Effector CD8-positive, alpha-beta T cell (primary cell): Measurements from ENCODE around the gene PLAC8.

ENCODE experiments used
- DNase-seq: peaks from one replicate; lab custom pipeline; 2025; lab: John Stamatoyannopoulos, UW
- total RNA-seq, 4 experiments: gene quantifications; one replicate each; lab custom pipeline; 2026; lab: John Stamatoyannopoulos, UW

PLAC8 gene
- total RNA-seq: 20.5 to 41.7 (median 36.3) reads per million in 4 experiments

GRCh38 chr4:83114576-83114975, at the start of gene PLAC8:
PLAC8 (minus strand) TSS chr4:83114729; CDS start chr4:83107921, 6,808 bp downstream.
- peak; percentile 14 for DNase-seq

GRCh38 chr4:83153417-83153816, 38.9 kb upstream of the PLAC8 start:
- no peak for DNase-seq

GRCh38 chr4:83152746-83153145, 38.2 kb upstream of the PLAC8 start:
- DNase-seq: no peak

- DNase-seq: no peak
These were observed 37.1 kb upstream of the PLAC8 start for GRCh38 chr4:83151651-83152050.

GRCh38 chr4:83150653-83151330, 36.3 kb upstream of the PLAC8 start:
- no peak for DNase-seq

- no peak for DNase-seq
These were observed 35.5 kb upstream of the PLAC8 start for GRCh38 chr4:83149865-83150652.

- no peak for DNase-seq
These were observed 32.3 kb upstream of the PLAC8 start for GRCh38 chr4:83146841-83147240.

- DNase-seq: peak; percentile 2
These were observed 31.2 kb upstream of the PLAC8 start for GRCh38 chr4:83145776-83146175.

- DNase-seq: no peak
These were observed 25.1 kb upstream of the PLAC8 start for GRCh38 chr4:83139514-83140156.

- DNase-seq: no peak
These were observed 24.4 kb upstream of the PLAC8 start for GRCh38 chr4:83138946-83139345.

- no peak for DNase-seq
These were observed 17.5 kb upstream of the PLAC8 start for GRCh38 chr4:83132065-83132464.

- DNase-seq: no peak
These were observed 14.7 kb upstream of the PLAC8 start for GRCh38 chr4:83129264-83129663.

- DNase-seq: no peak
These were observed 13.9 kb upstream of the PLAC8 start for GRCh38 chr4:83128240-83128929.

GRCh38 chr4:83125738-83126141, 11.2 kb upstream of the PLAC8 start:
- no peak for DNase-seq

- DNase-seq: no peak
These were observed 9.7 kb upstream of the PLAC8 start for GRCh38 chr4:83124111-83124780.

GRCh38 chr4:83121246-83121645, 6.7 kb upstream of the PLAC8 start:
- DNase-seq: no peak

GRCh38 chr4:83118869-83119268, 4.3 kb upstream of the PLAC8 start:
- DNase-seq: no peak

- no peak for DNase-seq
These were observed 1.2 kb upstream of the PLAC8 start for GRCh38 chr4:83115656-83116285.

GRCh38 chr4:83115000-83115399, 471 bp upstream of the PLAC8 start:
- no peak for DNase-seq

GRCh38 chr4:83113429-83113786, 1.1 kb downstream of the PLAC8 start:
- DNase-seq: no peak
